Measurements from ENCODE around the gene UBR7. TPM values are rescaled to one million over a fixed set of nuclear protein-coding genes. Genes with fewer than 3 reads are reported as not detected.
A peak's percentile ranks its signal among the peaks of the same experiment; 100 is the strongest.

Gene UBR7
- total RNA-seq, 1 experiment from 2014 or later = 23.9 TPM

GRCh38 chr14:93184391-93185348 is 22.4 kb upstream of the UBR7 start, which contains the start of the genes LYSET and MOAP1:
LYSET (plus strand) TSS chr14:93185317; CDS start chr14:93185406, 89 bp downstream.
MOAP1 (minus strand) TSS chr14:93184897; CDS start chr14:93184242, 655 bp downstream.
- H3K27ac ChIP-seq (ENCODE audit: low read depth, low read length) = peak within 1 kb of the TSS; percentile 94
- H3K4me3 ChIP-seq (replicated peaks in 1 of 2; ENCODE audit: low read depth in 1 of 2, low read length in 2 of 2) = peak within 1 kb of the TSS; percentile 71 to 94
- CTCF ChIA-PET = interaction anchor here (0.6 to 2.2 kb wide), 5 partner anchors 10 to 731 kb away, joined by 3 to 10 read pairs (median 4); partner anchors contain the start of genes GON7 and UBR7
- H3K9me2 ChIP-seq (ENCODE audit: insufficient read depth) = no peaks in the 10 kb centered on the region
- H3K4me2 ChIP-seq (ENCODE audit: low read length) = peak within 1 kb of the TSS; percentile 75
- ATAC-seq (peak; percentile 86), DNase-seq (ENCODE audit: low read depth, low spot score) (no peak)
- H4K20me1 ChIP-seq (ENCODE audit: insufficient read depth) = no peaks in the 10 kb centered on the region
- peaks cover 0 to 14% of the 10 kb centered on the region in 2 experiments for H3K36me3 ChIP-seq (ENCODE audit: control insufficient read depth in 1 of 2, insufficient read depth in 2 of 2, low read length in 2 of 2)
- H3K4me1 ChIP-seq (ENCODE audit: control insufficient read depth in 1 of 2, insufficient read depth in 2 of 2, low read length in 2 of 2) = peaks cover 2 to 16% of the 10 kb centered on the region in 2 experiments; a peak in 3 of 4 replicates
- POLR2A ChIA-PET = interaction anchor here (0.6 to 1.0 kb wide), 5 partner anchors 10 to 72 kb away, joined by 3 to 12 read pairs (median 3); no protein-coding TSS in a partner anchor
- H3K9ac ChIP-seq (ENCODE audit: low read length) = peak within 1 kb of the TSS; percentile 83
- no peak within 1 kb of the TSS for H2AFZ ChIP-seq (ENCODE audit: low read depth, low read length, poor library complexity, severe bottlenecking)
- peaks cover 36% of the 10 kb centered on the region for H3K79me2 ChIP-seq (ENCODE audit: insufficient read depth, low read length)
- RAD21 ChIA-PET (ENCODE audit: low non-redundant PET in 1 of 2, low total read pairs in 2 of 2, uncharacterized antibody in 2 of 2, unreplicated experiment in 2 of 2) = interaction anchor here in 1 of 2 experiments (0.6 kb wide), 1 partner anchor 357 kb away, joined by 6 read pairs; no protein-coding TSS in a partner anchor
- intact Hi-C loops (cut with micrococcal nuclease) = no loop called here
- no peaks in the 10 kb centered on the region for H3K9me3 ChIP-seq (ENCODE audit: control insufficient read depth in 1 of 2, insufficient read depth in 1 of 2, low read depth in 1 of 2, low read length in 2 of 2)
- no TSS peak for BruUV-seq (replicated peaks)
- no peaks in the 10 kb centered on the region for H3K27me3 ChIP-seq (ENCODE audit: insufficient read depth, low read length)
- TF ChIP-seq MAX (IDR thresholded peaks at IDR 0.05) (peak; percentile 40), POLR2AphosphoS5 (IDR thresholded peaks at IDR 0.05; ENCODE audit: low read depth, low read length) (peak; percentile 88), RAD21 (IDR thresholded peaks at IDR 0.05; ENCODE audit: low read depth) (no peak), FOSL1 (IDR thresholded peaks at IDR 0.05; ENCODE audit: low read depth) (0 out of 2 replicates have a peak, but pooled peaks have one; percentile 3), EGR1 (IDR thresholded peaks at IDR 0.05; ENCODE audit: low read depth) (peak; percentile 78), ELF1 (IDR thresholded peaks at IDR 0.05; ENCODE audit: borderline replicate concordance, low read depth) (no peak; the same call in 1 of the 2 replicates), SP1 (IDR thresholded peaks at IDR 0.05; ENCODE audit: low read depth) (peak; percentile 58), ATF3 (IDR thresholded peaks at IDR 0.05) (no peak), SIN3A (IDR thresholded peaks at IDR 0.05; ENCODE audit: low read depth) (peak; percentile 75), ZNF274 (IDR thresholded peaks at IDR 0.05; ENCODE audit: low read depth, low read length) (no peak), CTCF (IDR thresholded peaks at IDR 0.05 in 2 of 3, conservative IDR thresholded peaks at IDR 0.05 in 1 of 3; ENCODE audit: borderline replicate concordance in 1 of 3, insufficient read depth in 1 of 3, low read depth in 2 of 3, low read length in 2 of 3) (peak in 2 of 3 experiments; percentile 6 to 31; a peak in 2 of 6 replicates), SRF (IDR thresholded peaks at IDR 0.05; ENCODE audit: low read depth) (no peak; the same call in 1 of the 2 replicates), JUND (IDR thresholded peaks at IDR 0.05) (no peak), EZH2phosphoT487 (IDR thresholded peaks at IDR 0.05; ENCODE audit: borderline replicate concordance) (no peak), TCF7L2 (IDR thresholded peaks at IDR 0.05; ENCODE audit: borderline replicate concordance, extremely low read depth, insufficient read depth, insufficient read length) (no peak), ZBTB33 (IDR thresholded peaks at IDR 0.05; ENCODE audit: extremely low read depth, insufficient replicate concordance, low read length) (no peak)
